ENCODE results near the gene SLC2A1.

SLC2A1 gene

GRCh38 chr1:42888013-42888633, 70.5 kb downstream of the SLC2A1 start:
- H3K4me3 ChIP-seq (ENCODE audit: low read depth, low read length) = no peak overlapping the region
- TF ChIP-seq CTCF (IDR thresholded peaks at IDR 0.05; ENCODE audit: control insufficient read depth, extremely low read depth, insufficient read depth) = no peak
- DNase-seq (ENCODE audit: low read depth) = no peak

- no peak for DNase-seq (ENCODE audit: low read depth)
Observed at GRCh38 chr1:42887366-42887765, 71.3 kb downstream of the SLC2A1 start.

GRCh38 chr1:42886800-42887199, 71.9 kb downstream of the SLC2A1 start:
- DNase-seq (ENCODE audit: low read depth) = no peak
- no peak for TF ChIP-seq CTCF (IDR thresholded peaks at IDR 0.05; ENCODE audit: control insufficient read depth, extremely low read depth, insufficient read depth)
- H3K4me3 ChIP-seq (ENCODE audit: low read depth, low read length) = no peak overlapping the region

More at GRCh38 chr1:42887366-42887765, 71.3 kb downstream of the SLC2A1 start:
- TF ChIP-seq CTCF (IDR thresholded peaks at IDR 0.05; ENCODE audit: control insufficient read depth, extremely low read depth, insufficient read depth) = no peak
- no peak overlapping the region for H3K4me3 ChIP-seq (ENCODE audit: low read depth, low read length)

- no peak overlapping the region for H3K4me3 ChIP-seq (ENCODE audit: low read depth, low read length)
- no peak for DNase-seq (ENCODE audit: low read depth)
- no peak for TF ChIP-seq CTCF (IDR thresholded peaks at IDR 0.05; ENCODE audit: control insufficient read depth, extremely low read depth, insufficient read depth)
Observed at GRCh38 chr1:42886046-42886739, 72.5 kb downstream of the SLC2A1 start.

GRCh38 chr1:42880384-42880783, 78.3 kb downstream of the SLC2A1 start:
- no peak for DNase-seq (ENCODE audit: low read depth)
- TF ChIP-seq CTCF (IDR thresholded peaks at IDR 0.05; ENCODE audit: control insufficient read depth, extremely low read depth, insufficient read depth) = no peak
- no peak overlapping the region for H3K4me3 ChIP-seq (ENCODE audit: low read depth, low read length)

GRCh38 chr1:42877380-42877779, 81.3 kb downstream of the SLC2A1 start:
- no peak for DNase-seq (ENCODE audit: low read depth)
- no peak overlapping the region for H3K4me3 ChIP-seq (ENCODE audit: low read depth, low read length)
- no peak for TF ChIP-seq CTCF (IDR thresholded peaks at IDR 0.05; ENCODE audit: control insufficient read depth, extremely low read depth, insufficient read depth)
